ENCODE results near the gene ASPM.
A peak's percentile ranks its signal among the peaks of the same experiment; 100 is the strongest.

ASPM gene, protein sequence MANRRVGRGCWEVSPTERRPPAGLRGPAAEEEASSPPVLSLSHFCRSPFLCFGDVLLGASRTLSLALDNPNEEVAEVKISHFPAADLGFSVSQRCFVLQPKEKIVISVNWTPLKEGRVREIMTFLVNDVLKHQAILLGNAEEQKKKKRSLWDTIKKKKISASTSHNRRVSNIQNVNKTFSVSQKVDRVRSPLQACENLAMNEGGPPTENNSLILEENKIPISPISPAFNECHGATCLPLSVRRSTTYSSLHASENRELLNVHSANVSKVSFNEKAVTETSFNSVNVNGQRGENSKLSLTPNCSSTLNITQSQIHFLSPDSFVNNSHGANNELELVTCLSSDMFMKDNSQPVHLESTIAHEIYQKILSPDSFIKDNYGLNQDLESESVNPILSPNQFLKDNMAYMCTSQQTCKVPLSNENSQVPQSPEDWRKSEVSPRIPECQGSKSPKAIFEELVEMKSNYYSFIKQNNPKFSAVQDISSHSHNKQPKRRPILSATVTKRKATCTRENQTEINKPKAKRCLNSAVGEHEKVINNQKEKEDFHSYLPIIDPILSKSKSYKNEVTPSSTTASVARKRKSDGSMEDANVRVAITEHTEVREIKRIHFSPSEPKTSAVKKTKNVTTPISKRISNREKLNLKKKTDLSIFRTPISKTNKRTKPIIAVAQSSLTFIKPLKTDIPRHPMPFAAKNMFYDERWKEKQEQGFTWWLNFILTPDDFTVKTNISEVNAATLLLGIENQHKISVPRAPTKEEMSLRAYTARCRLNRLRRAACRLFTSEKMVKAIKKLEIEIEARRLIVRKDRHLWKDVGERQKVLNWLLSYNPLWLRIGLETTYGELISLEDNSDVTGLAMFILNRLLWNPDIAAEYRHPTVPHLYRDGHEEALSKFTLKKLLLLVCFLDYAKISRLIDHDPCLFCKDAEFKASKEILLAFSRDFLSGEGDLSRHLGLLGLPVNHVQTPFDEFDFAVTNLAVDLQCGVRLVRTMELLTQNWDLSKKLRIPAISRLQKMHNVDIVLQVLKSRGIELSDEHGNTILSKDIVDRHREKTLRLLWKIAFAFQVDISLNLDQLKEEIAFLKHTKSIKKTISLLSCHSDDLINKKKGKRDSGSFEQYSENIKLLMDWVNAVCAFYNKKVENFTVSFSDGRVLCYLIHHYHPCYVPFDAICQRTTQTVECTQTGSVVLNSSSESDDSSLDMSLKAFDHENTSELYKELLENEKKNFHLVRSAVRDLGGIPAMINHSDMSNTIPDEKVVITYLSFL (N-terminal part only)

DNA sequence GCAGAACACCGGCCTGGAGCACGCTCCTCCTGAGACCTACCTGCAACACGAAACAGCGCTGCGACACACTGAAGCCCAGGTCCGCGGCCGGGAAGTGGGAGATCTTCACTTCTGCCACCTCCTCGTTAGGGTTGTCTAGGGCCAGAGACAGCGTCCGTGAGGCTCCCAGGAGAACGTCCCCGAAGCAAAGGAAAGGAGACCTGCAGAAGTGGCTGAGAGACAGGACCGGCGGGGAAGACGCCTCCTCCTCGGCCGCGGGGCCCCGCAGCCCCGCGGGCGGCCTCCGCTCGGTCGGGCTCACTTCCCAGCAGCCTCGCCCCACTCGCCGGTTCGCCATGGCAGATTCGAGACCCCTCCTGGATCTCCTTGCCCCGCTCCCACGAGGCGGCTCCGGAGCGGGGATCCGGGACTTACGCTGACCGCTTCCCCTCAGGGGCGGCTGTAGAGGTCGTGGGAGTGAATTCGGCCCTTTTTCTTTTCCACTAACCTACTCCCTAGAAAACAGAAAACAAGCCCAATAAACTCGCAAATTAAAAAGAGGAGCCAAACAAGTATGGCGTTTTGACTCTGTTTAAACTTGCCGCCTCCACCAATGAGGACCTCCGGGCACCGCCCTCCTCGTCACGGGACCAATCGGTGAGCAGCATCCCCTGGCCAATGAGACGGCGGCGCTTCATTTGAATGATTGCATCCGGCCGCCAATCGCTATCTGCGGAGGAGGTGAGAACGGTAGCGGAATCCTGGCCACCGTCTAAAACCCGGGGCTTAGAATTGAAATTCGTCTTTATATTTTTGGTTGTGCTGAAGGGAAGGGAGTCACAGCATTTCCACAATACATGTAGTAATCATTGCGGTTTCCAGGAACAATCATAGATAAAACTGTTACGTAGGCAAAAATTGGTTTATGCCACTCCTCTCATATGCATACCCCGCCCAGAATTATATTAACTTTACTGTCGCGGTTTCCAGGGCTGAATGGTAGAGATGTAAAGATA is at the start of gene ASPM:
TSS of gene ASPM (minus strand) at position 569 of the 995 bp plus-strand sequence. CDS start at position 337, 232 bp downstream.
- ATAC-seq (replicated peaks) = peak; percentile 99
- Mint-ChIP-seq H3K27ac (peak within 1 kb of the TSS; percentile 85), H3K4me3 (peak within 1 kb of the TSS; percentile 82 to 89)

DNA sequence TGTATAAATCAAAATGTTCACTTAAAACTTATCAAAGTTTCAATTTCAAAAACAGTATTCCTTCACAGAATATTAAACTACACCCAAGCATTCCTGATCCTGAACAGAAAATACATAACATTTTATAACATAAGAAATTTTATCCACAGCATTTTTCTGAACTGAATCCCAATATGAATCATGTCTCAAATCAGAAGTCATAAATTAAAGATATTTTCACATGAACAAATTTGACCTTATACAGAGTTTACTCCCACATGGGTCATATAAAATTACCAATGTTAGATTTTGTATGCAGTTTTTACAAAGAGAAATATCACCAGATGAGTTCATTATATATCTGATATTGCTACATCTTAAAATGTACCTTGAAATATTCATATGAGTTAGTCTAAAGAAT is 48.6 kb upstream of the ASPM start:
- Mint-ChIP-seq H3K9me3 (no peaks in the 10 kb centered on the region), H3K4me3 (no peak overlapping the region), H3K36me3 (peaks cover 3 to 12% of the 10 kb centered on the region in 2 donors), H3K27ac (no peak overlapping the region), H3K4me1 (peaks cover 27 to 46% of the 10 kb centered on the region in 2 donors), H3K27me3 (no peaks in the 10 kb centered on the region)
- no peak for ATAC-seq (replicated peaks)
- no peak for DNase-seq

More for the DNA sequence above, at the start of gene ASPM:
- peaks cover 0 to 4% of the 10 kb centered on the region in 2 donors for H3K4me1 Mint-ChIP-seq
- H3K9me3 Mint-ChIP-seq = no peaks in the 10 kb centered on the region
- peak; percentile 91 for DNase-seq
- H3K36me3 Mint-ChIP-seq = no peaks in the 10 kb centered on the region
- no peaks in the 10 kb centered on the region for H3K27me3 Mint-ChIP-seq

DNA sequence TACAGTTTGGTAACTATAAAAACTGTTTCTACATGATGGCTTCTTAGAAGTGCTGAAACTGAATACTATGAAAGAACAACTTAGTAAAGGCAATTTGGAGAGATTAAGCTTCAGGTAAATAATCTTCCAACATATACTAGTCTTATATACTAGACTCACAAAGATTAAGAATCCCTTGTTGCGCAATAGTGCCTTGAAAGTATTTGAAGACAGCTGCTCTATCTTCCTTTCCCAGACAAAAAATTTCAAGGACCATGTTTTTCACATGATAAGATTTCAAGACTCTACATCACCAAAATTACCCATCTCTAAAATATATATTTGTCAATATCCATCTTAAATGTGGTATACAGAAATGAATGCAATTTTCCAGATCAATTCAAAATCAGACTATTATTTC is 37.7 kb upstream of the ASPM start:
- DNase-seq (no peak), ATAC-seq (replicated peaks) (no peak)
- peaks cover 2 to 15% of the 10 kb centered on the region in 2 donors for H3K4me1 Mint-ChIP-seq
- H3K36me3 Mint-ChIP-seq = peaks cover 25 to 38% of the 10 kb centered on the region in 2 donors
- H3K27me3 Mint-ChIP-seq = no peaks in the 10 kb centered on the region
- H3K9me3 Mint-ChIP-seq = no peaks in the 10 kb centered on the region
- H3K27ac Mint-ChIP-seq = no peak overlapping the region
- H3K4me3 Mint-ChIP-seq = no peak overlapping the region

DNA sequence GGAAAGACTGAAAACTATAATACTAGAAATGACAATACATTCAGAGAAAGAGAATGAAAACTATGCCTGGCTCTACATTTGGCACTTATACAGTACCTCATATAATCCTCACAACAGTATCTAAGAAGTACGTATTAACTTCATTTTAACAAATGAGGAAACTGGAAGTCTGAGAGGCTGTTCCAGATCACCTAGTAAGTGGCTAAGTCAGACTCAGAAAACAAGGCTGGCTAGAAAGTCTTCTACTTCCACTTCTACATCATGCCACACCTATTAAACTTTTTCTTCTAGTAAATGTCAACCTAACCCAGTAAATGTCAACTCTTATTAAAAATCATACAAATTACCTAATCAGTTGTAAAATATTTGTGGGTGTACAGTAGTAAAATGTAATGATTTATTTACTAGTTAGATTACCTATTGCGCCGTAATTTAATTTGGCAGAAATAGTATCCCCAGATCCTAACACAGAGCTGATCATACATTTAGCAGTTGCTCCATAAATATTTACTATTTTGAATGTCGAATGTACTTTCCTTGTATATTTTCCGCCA is 36.8 kb upstream of the ASPM start:
- DNase-seq = no peak
- Mint-ChIP-seq H3K36me3 (peaks cover 23 to 38% of the 10 kb centered on the region in 2 donors), H3K4me3 (no peak overlapping the region), H3K27ac (no peak overlapping the region), H3K4me1 (peaks cover 2 to 20% of the 10 kb centered on the region in 2 donors), H3K27me3 (no peaks in the 10 kb centered on the region), H3K9me3 (no peaks in the 10 kb centered on the region)
- peak in 1 of 2 donors; percentile 59 for ATAC-seq (replicated peaks)

DNA sequence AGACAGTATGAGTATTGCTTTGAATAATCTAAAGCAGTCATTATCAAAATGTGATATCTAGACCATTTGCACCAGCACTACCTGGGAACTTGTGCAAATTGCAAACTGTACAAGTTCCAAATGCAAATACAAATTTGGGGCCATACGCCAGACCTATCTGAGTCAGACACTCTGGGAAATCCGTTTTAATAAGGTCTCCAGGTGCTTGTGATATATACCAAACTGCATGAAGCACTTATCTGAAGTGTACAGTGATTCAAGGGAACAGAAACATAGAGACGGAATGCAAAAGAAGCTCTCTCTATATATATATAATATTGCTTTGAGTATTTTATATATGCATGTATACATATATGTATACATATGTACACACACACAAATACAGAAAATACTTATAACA is 36.2 kb upstream of the ASPM start:
- Mint-ChIP-seq H3K36me3 (peaks cover 23 to 35% of the 10 kb centered on the region in 2 donors), H3K27ac (peak overlapping the region; percentile 14), H3K4me1 (peaks cover 2 to 20% of the 10 kb centered on the region in 2 donors), H3K27me3 (no peaks in the 10 kb centered on the region), H3K4me3 (no peak overlapping the region), H3K9me3 (no peaks in the 10 kb centered on the region)
- DNase-seq = no peak
- no peak for ATAC-seq (replicated peaks)

DNA sequence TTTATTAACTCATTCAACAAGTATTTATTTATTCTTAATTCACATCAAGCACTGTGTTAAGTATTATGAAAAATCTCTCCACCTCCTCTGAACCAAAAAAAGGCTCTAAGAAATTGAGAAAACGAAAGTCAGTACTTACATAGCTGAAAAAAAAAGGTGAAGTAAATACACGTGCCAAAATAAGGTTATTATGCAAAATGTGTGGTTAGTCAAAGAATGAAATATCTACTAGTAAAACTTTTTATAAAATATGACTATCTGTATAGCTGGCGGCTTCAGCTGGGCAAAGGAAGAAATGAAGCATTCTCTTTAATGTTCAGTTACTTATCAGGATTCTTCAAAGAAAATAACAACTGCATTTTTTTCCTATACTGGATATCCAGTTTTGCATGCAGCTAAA is 35.5 kb upstream of the ASPM start:
- no peak for DNase-seq
- Mint-ChIP-seq H3K27ac (no peak overlapping the region), H3K4me3 (no peak overlapping the region), H3K36me3 (peaks cover 21 to 31% of the 10 kb centered on the region in 2 donors), H3K27me3 (no peaks in the 10 kb centered on the region), H3K4me1 (peaks cover 2 to 20% of the 10 kb centered on the region in 2 donors), H3K9me3 (no peaks in the 10 kb centered on the region)
- ATAC-seq (replicated peaks) = no peak

DNA sequence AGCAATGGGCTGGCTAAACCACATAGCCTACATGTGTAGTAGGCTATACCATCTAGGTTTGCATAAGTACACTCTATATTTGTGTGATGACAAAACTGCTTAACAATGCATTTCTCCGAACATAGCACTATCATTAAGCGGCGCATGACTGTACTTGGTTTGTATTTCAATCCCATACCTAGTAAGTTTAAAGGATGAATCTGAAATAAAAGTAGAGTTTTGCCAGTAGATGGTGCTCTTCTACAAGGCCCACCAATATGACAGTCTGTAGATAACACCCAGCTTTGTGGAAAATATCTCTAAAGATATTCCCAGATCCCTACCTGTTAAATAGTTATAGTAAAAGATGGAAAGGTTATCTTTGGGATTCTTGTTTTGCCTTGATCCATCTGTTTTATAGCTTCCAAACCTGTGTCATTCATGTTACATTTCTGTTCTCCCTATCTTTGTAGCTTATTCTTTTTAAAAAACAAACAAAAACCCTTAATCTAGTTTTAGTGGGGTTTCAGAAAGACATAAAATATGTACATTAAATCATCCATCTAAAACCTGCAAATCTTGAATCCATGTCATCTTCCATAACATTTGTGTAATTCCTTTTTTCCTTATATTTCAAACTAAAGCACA is 33.9 kb upstream of the ASPM start:
- H3K9me3 Mint-ChIP-seq = no peaks in the 10 kb centered on the region
- ATAC-seq (replicated peaks) = peak; percentile 64 to 69
- H3K36me3 Mint-ChIP-seq = peaks cover 12 to 20% of the 10 kb centered on the region in 2 donors
- DNase-seq = no peak
- no peak overlapping the region for H3K4me3 Mint-ChIP-seq
- peaks cover 2 to 15% of the 10 kb centered on the region in 2 donors for H3K4me1 Mint-ChIP-seq
- no peaks in the 10 kb centered on the region for H3K27me3 Mint-ChIP-seq
- no peak overlapping the region for H3K27ac Mint-ChIP-seq

DNA sequence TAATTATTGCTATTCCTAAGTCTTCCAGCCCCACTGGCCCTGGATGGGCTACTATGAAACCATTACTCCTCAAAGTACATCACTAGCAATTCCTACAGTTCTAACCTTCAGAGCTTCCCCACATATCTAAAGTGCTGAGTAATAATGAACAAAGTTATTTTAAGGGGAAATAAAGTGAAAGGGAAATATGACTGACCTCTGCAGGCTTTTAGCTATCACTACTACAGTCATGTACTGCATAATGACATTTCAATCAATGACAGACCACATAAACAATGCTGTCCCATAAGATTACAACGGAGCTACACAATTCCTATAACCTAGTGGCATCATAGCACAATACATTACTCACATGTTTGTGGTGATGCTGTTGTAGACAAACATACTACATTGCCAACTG is 32.5 kb upstream of the ASPM start:
- no peak overlapping the region for H3K27ac Mint-ChIP-seq
- DNase-seq (no peak), ATAC-seq (replicated peaks) (peak; percentile 49 to 61)
- H3K27me3 Mint-ChIP-seq = no peaks in the 10 kb centered on the region
- peaks cover 10 to 23% of the 10 kb centered on the region in 2 donors for H3K36me3 Mint-ChIP-seq
- H3K4me1 Mint-ChIP-seq = peaks cover 2 to 15% of the 10 kb centered on the region in 2 donors
- H3K9me3 Mint-ChIP-seq = no peaks in the 10 kb centered on the region
- H3K4me3 Mint-ChIP-seq = no peak overlapping the region

DNA sequence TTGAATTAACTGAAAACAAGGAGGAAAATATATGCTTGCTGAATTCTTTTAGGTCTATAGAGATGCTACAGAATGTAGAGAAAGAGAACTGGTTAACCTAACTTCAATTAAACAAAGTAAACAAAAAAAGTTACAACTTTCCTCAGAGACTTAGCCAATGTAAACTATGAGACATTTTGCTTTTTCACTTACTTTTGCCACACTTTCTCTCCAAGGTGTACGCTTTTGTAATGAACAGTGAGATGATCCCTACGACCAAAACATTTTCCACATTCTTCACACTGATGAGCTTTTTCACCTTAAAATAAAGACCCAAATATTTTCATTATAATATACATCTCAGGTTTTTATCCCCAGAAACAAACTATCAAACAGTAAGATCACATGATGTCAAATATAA is 28.3 kb upstream of the ASPM start:
- Mint-ChIP-seq H3K4me1 (peaks cover 0 to 5% of the 10 kb centered on the region in 2 donors), H3K27ac (no peak overlapping the region), H3K36me3 (peaks cover 13 to 23% of the 10 kb centered on the region in 2 donors), H3K27me3 (no peaks in the 10 kb centered on the region), H3K9me3 (no peaks in the 10 kb centered on the region), H3K4me3 (no peak overlapping the region)
- DNase-seq (no peak), ATAC-seq (replicated peaks) (no peak)

DNA sequence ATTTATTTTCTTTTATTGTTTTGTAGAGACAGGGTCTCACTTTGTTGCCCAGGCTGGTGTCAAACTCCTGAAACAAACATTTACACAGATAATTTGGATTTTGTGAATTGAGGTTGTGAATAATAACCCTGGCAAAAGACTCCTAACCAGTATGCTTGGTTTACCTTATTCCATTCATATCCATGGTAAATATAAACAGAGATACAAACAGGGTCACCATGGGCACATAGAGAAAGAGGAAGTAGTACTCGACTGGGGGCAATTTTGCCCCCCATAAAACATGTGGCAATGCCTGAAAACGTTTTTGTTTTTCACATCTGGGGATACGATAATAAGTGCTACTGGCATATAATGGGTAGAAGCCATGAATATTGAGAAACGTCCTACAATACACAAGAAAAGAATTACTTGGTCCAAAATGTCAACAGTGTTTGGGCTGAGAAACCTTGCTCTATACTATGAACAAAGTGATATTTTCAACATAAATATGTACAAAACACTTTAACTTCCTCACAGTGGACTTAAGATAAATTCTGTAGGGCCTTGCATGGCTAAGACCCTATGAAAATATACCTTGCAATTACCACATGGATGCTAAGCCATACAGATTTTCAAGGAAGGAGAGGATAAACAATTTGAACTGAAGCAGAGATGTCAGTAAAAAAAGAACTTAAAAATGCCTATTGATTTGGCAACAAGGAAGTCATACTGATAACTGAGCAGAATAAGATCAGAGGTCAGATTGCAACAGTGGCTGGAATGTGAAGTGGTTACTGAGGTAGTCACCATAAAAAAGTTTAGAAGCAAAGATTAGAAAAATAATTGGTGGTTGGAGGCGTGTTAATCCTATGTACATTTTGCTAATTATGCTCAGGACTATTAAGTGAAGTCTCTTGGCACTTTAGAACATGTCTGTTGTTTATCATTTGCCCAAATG is 27.4 kb upstream of the ASPM start:
- Mint-ChIP-seq H3K27me3 (no peaks in the 10 kb centered on the region), H3K4me3 (no peak overlapping the region), H3K4me1 (peaks cover 0 to 2% of the 10 kb centered on the region in 2 donors), H3K36me3 (peaks cover 12 to 23% of the 10 kb centered on the region in 2 donors), H3K27ac (no peak overlapping the region), H3K9me3 (no peaks in the 10 kb centered on the region)
- ATAC-seq (replicated peaks) = no peak
- DNase-seq = no peak

DNA sequence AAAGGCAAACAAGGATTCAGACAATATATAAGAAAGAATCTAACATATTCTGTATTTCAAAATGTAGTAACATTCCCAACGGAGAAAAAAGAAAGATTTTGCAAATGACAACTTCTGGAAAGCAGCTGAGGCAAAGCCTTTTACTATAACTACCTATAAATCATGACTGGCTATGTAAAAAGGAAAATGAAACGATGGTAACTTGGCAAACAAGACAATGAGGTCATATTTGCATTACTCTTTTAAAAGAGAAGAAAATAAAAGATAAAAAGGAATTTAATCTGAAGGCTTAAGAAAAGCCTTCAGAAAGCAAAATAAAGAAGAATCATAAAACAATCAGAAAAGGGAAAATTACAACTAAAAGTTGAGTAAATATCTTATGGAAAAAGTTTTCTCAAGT is 25.1 kb upstream of the ASPM start:
- no peak for DNase-seq
- Mint-ChIP-seq H3K9me3 (no peaks in the 10 kb centered on the region), H3K36me3 (peaks cover 8 to 18% of the 10 kb centered on the region in 2 donors), H3K4me3 (no peak overlapping the region), H3K27me3 (no peaks in the 10 kb centered on the region), H3K27ac (no peak overlapping the region), H3K4me1 (no peaks in the 10 kb centered on the region)
- no peak for ATAC-seq (replicated peaks)

DNA sequence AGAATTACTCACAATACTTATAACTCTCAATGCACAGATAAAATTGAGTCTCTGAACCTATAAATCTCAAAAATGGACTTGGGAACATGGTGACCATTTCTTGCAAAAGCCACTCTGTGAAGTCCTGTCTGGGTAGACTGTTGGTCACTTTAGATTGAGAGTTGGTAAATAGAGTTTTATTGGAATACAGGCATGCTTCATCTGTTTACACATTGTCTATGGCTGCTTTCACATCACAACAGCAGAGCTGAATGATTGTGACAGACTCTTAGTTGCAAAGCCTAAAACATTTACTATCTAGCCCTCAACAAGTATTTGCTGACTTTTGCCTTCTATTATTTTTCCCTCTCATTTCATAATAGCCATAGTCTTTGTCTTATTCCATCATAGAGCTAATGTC is 24.1 kb upstream of the ASPM start:
- Mint-ChIP-seq H3K4me3 (no peak overlapping the region), H3K9me3 (no peaks in the 10 kb centered on the region), H3K4me1 (no peaks in the 10 kb centered on the region), H3K36me3 (peaks cover 8 to 21% of the 10 kb centered on the region in 2 donors), H3K27ac (peak overlapping the region; percentile 22), H3K27me3 (no peaks in the 10 kb centered on the region)
- no peak for ATAC-seq (replicated peaks)
- no peak for DNase-seq
